GM18502 (cell line): ENCODE data around the gene SLFN5.
"Not testable (repeated sequence)": the region's sequence is repeated elsewhere in the genome, so short reads cannot be mapped to it uniquely, and the experiment has no call there.

ENCODE experiments used
- ATAC-seq: cut with Tn5 transposase; IDR thresholded peaks from one replicate; pipeline ENCODE4 v1.9.1; 2021; ENCODE audit warnings: mild to moderate bottlenecking; ENCODE audit not compliant: unreplicated experiment, poor library complexity

SLFN5 gene

DNA sequence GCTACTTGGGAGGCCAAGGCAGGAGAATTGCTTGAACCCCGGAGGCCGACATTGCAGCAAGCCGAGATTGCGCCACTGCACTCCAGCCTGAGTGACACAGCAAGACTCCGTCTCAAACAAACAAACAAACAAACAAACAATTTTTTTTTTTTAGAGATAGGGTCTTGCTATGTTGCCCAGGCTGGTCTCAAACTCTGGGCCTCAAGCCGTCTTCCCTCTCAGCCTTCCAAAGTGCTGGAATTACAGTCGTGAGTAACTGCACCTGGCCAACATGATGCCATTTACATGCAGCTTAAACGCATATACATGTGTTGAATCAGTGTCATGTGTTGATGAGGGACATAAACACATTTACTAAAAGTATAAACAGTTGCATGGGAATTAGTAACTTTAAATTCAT, 2.0 kb upstream of the SLFN5 start:
- no peak for ATAC-seq

DNA sequence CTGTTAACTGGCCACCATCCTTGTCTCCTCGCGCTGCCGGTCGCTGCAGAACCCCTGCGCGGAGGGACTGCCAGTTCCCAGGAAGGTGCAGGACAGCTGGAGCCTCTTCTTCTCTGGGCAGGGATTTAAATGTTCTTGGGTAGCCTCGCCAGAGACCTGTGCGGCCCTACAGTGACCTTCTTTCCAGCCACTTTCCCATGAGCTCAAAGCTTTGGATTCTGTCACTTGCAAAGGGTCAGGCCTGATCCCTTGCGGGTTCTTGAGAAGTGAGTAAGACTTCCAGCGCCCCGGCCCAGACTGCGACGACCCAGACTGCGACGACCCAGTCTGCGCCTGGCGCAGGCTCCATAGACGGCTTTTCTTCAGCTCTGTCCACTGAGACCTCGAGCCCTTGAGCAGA, 1.4 kb upstream of the SLFN5 start:
- no peak for ATAC-seq

DNA sequence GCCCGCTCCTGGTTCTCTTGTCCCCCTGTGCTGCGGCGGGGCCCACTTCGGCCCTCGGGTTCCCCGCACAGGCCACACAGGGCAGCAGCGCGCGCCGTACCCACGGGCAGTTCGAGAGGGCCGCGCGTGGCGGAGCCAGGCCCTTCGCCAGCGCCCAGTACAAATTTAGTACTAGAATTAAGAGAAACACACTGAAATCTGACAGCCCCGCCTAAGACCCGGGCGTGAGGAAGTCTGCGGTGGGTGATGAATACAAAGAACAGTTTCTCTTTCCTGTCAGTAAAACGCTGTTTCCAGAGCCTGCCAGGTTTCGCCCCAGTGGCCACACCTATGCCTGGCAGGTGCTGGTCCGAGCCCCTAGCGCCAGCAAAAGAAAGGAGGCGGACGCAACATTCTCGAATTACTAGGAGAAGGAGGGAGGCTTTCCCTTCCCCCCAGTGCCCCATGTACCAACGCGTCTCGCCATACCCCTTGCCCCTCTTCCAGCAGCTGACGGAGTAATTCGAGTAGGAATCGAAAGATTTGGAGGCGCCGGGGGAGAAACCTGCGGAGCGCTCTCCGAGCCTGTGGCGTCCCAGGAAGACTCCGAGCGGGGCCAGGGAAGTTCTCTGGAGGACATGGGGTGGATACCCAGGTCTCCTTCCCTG, 591 bp upstream of the SLFN5 start:
- ATAC-seq: peak; percentile 55

DNA sequence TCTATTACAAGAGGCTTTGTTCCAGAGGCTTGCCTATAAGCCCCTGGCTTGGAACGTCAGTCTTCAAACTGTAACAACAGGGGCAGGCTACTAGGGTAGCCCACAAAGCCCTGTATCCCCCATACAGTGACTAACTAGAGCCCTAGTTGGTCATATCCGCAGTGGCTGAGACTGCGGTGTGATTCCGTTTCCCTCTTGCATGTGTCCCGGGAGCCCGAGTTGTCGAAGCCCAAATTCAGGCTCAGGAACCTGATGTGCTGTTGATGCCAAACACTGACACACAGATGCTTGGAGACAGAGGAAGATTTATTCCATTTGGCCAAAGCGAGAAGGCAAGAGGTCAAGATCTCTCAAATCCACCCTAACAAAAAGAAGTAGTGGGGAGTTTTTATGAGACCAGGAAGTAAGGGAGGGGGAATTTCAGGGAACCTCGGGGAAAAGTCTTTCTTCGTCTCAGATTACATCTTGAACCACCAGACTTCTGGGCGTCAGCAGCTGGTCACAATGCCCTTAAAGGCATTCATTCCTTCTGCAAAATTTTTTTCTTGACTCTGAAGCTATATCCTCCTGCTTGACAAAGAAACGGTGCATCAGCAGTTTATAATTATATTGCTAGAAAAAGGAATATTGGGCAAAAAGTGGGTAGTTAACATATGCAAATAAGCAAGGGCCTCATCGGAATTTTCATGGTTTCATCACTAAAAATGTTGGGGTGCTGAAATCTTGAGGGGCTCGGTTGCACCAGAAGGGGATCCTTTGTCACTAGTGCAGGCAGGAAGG, 879 bp downstream of the SLFN5 start:
- peak; percentile 6 for ATAC-seq

DNA sequence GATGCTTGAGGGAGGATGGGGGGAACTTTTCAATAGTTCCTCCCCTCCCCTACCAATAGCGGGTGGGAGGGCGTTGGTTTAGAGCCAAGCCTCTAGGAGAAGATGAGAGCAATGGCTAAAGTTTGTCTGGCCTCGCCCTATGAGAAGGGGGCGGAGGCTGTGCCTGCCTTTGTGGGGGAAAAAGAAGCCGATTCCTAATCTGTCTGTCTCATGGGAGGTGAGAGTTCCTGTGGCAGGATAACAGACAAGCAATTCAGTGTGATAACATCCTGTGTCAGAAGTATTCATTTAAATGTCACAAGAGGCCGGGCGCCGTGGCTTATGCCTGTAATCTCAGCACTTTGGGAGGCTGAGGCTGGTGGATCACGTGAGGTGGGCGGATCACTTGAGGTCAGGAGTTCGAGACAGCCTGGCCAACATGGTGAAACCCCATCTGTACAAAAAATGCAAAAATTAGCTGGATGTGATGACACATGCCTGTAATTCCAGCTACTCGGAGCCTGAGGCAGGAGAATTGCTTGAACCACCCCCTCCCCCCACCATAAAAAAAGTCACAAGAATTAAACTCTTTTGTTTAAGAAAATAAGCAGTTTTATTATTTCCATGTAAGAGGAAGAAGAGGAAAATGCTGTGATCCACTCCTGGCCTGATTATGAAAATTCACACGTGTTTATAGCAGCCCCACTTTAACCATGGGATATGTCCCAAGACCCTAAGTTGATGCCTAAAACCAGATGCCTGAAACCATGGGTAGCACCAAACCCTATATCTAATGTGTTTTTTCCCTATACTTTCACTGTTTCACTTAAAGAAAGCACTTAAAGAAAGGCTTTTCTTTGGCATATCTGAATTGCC, 1.7 kb downstream of the SLFN5 start:
- ATAC-seq: peak; percentile 52

DNA sequence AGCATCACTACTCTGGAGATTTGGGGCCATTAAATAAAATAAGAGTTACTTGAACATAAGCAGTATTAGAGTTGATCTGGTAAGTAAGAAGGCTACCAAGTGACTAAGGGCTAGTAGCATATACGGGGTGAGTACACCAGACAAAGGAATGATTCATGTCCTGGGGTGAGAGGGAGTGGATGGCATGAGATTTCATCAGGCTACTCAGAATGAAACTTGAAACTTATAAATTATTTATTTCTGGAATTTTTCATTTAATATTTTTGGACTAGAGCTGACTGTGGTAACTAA, 2.3 kb downstream of the SLFN5 start:
- no peak for ATAC-seq

DNA sequence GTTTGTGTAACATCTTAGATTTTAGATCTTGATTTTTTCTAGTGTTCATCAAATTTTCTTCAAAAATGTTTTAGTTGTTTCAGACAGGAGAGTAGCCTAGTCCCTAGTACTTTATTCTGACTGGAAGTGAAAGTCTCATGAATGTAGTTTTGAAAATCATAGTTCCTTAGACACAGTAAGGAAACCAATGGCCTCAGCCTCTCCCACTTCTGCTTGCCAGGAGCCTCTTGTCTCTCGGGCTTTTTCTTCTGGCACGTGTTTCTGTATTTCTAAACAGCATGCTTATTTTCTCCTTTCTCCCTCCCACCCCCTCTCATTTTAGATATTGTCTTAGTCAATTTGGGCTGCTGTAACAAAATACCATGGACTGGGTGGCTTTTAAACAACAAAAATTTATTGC, 9.8 kb downstream of the SLFN5 start:
- ATAC-seq: no peak

DNA sequence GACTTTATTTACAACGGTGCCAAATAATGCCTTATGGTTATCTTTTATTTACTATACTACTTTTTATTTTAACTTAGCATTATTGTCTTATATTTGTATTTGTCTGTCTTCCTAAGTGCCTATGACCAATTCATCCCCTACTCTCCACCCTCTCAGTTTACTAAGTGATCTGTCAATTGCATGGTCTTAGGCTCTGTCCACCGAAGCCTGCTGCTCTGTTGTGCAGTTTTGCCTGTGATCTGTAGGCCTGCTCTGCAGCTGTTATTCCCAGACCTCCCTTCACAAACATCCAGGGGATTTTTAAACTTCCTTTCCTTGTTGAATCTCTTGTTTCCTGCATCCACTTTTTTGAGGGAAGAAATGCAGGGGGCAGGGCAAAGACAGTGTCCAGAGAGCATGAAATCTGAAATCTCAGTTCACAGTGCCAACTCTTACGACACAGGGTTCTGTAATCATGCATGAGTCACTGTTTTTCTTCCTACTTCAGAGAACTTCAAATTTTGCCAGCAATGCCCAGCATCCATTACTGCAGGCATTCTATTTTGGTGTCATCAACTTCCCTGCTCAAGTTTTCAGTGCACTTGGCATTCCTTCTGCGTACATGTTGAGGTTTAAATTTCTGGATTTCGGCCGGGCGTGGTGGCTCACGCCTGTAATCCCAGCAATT, 11.4 kb downstream of the SLFN5 start:
- ATAC-seq: no peak

DNA sequence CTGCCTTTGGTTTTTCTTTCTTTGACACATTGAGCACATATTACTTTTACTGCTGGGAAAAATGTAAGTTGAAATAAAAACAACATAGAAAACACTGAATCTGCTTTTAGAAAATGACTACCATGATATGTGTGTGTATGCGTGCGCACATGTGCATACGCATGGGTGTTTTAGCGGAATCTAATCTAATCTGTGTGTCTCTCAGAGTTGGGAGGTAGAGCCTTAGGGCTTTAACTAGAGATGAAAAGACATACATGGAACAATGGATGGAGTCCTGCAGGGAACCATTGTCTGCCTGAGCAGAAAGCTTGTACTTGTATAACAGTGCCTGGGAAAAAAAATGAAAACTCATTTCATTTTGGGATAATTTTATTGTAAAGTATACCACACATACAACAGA, 12.4 kb downstream of the SLFN5 start:
- ATAC-seq: no peak

DNA sequence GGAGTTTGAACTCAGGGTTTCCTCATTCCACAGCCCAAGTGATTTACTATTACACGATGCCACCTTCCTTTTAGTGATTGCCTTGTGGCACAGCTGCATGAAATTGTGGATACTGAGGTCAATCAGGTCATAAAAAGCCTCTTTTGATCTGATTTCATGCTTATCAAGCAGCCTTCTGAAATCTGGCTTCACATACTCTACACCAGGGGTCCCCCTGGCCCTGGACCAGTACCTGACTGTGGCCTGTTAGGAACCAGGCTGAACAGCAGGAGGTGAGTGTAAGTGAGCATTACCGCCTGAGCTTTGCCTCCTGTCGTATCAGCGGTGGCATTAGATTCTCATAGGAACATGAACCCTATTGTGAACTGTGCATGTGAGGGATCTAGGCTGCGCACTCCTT, 13.8 kb downstream of the SLFN5 start:
- ATAC-seq: no peak

DNA sequence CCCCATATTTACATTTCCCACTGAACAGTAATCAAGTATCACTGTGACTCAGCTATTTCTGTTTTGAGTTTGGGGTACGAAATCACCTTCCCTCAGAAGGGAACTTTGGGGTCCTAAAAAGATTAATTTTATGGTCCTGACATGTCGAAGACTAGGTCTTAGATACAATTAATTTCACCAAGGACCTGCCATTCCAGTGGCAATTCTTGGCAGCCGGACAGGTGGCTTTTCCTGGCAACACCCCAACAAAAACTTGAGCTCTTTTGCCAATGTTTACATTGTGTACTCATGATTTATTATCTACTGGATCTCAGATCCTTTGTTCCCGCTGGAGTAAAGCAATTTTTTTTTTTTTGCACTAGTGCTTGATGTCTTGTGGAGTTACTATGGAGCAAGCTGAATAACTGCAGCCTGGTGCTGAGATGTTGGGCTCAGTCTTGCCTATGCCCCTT, 14.4 kb downstream of the SLFN5 start:
- ATAC-seq: no peak

DNA sequence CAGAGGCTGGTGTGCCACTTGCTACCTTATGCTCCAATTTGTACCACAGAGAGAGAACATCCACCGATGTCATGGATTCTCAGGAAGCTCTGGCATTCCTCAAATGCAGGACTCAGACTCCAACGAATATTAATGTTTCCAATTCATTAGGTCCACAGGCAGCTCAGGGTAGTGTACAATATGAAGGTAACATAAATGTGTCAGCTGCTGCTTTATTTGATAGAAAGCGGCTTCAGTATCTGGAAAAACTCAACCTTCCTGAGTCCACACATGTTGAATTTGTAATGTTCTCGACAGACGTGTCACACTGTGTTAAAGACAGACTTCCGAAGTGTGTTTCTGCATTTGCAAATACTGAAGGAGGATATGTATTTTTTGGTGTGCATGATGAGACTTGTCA, 16.1 kb downstream of the SLFN5 start:
- ATAC-seq: no peak

DNA sequence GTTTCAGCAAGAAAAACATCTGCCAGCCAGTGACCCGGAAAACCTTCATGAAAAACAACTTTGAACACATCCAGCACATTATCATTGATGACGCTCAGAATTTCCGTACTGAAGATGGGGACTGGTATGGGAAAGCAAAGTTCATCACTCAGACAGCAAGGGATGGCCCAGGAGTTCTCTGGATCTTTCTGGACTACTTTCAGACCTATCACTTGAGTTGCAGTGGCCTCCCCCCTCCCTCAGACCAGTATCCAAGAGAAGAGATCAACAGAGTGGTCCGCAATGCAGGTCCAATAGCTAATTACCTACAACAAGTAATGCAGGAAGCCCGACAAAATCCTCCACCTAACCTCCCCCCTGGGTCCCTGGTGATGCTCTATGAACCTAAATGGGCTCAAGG, 22.2 kb downstream of the SLFN5 start:
- no peak for ATAC-seq

DNA sequence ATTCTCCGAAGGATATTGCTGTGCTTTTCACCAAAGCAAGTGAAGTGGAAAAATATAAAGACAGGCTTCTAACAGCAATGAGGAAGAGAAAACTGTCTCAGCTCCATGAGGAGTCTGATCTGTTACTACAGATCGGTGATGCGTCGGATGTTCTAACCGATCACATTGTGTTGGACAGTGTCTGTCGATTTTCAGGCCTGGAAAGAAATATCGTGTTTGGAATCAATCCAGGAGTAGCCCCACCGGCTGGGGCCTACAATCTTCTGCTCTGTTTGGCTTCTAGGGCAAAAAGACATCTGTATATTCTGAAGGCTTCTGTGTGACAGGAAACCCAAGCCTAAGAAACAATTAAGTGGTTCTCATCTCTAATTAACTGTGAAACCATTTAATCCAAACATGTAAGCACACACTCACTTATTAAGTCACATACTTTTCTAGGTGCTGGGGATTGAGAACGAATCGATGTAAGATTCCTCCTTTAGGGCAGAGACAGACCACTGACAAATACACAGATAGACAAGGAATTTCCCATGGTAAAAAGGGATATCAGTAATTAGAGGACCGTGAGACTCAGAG, 22.8 kb downstream of the SLFN5 start:
- ATAC-seq: no peak

DNA sequence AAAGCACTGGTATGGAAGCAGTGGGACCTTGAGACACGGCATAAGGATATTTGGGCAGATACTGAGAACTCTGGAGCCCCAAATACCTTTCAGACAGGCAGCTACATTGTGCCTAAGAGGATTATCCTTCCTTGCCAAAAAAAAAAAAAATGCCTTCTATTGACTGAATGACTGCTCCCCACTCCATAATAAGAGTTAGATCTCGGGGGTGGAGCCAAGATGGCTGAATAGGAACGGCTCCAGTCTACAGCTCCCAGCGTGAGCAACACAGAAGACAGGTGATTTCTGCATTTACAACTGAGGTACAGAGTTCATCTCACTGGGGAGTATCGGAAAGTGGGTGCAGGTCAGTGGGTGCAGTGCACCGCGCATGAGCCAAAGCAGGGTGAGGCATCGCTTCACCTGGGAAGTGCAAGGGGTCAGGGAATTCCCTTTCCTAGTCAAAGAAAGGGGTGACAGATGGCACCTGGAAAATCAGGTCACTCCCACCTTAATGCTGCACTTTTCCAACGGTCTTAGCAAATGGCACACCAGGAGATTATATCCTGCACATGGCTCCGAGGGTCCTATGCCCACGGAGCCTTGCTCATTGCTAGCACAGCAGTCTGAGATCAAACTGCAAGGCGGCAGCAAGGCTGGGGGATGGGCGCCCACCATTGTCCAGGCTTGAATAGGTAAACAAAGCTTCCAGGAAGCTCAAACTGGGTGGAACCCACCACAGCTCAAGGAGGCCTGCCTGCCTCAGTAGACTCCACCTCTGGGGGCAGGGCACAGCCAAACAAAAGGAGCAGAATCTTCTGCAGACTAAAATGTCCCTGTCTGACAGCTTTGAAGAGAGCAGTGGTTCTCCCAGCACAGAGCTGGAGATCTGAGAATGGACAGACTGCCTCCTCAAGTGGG, 31.5 kb downstream of the SLFN5 start:
- not testable (repeated sequence) for ATAC-seq

DNA sequence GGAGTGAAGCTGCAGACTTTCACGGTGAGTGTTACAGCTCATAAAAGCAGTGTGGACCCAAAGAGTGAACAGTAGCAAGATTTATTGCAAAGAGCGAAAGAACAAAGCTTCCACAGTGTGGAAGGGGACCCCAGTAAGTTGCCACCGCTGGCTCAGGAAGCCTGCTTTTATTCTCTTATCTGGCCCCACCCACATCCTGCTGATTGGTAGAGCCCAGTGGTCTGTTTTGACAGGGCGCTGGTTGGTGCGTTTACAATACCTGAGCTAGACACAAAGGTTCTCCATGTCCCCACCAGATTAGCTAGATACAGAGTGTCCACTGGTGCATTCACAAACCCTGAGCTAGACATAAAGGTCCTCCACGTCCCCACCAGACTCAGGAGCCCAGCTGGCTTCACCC, 35.6 kb downstream of the SLFN5 start:
- ATAC-seq: not testable (repeated sequence)

DNA sequence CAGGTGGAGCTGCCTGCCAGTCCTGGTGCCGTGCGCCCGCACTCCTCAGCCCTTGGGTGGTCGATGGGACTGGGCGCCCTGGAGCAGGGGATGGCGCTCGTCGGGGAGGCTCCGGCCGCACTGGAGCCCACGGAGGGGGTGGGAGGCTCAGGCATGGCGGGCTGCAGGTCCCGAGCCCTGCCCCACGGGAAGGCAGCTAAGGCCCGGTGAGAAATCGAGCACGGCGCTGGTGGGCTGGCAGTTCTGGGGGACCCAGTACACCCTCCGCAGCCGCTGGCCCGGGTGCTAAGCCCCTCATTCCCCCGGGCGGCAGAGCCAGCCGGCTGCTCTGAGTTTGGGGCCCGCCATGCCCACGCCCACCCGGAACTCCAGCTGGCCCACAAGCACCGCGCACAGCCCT, 36.0 kb downstream of the SLFN5 start:
- ATAC-seq: not testable (repeated sequence)

DNA sequence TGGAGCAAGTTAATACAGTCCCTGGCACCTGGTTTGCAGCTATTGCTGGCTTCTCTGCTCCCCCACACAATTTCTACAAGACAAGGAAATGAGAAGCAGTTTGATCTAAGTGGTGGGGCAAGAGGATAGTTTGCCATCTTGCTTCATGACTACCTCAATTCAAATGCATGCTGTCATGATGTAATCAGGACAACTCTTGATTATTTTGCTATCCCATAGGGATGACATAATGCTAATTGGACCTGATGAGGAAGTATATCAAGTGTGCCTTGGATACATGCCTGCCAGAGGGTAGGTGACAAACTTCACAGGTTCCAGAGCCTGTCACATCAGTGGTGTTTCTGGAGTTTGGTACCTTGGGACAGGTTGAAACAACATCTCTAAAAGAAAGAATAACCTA, 40.9 kb downstream of the SLFN5 start:
- no peak for ATAC-seq

DNA sequence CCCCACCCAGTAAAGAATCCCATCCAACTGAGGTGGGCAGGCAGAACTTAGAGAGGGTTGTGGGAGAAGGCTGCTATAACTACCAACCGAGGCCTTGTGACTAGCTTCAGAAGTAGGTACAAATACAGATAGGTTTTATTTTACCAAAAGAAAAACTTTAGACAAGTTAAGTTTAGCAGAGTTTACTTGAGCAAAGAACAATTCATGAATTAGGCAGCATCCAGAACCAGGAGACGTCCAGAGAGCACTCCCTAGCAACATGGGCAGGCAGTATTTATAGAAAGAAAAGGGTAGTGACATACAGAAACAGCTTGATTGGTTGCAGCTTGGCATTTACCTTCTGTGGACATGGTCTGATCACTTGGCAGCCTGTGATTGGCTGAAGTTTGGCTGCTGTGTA, 42.1 kb downstream of the SLFN5 start:
- no peak for ATAC-seq
